NT2/D1 (cell line): ENCODE measurements around the gene SLC25A6.
"Not testable (repeated sequence)": the region's sequence is repeated elsewhere in the genome, so short reads cannot be mapped to it uniquely, and the experiment has no call there.

Experiments used
- DNase-seq: peaks from one replicate; pipeline ENCODE4 v3.0.0-alpha.2; 2011; ENCODE audit warnings: low read depth, low spot score
- H3K27me3 ChIP-seq: 2 replicates; pipeline ENCODE4 v1.6.0; 2011; ENCODE audit warnings: mild to moderate bottlenecking; ENCODE audit not compliant: insufficient read length, insufficient read depth
- H3K36me3 ChIP-seq: 2 replicates; pipeline ENCODE4 v1.6.1; 2011; ENCODE audit warnings: mild to moderate bottlenecking, low read length, mixed read lengths; ENCODE audit not compliant: insufficient read depth, insufficient read length
- H3K4me1 ChIP-seq: 2 replicates; pipeline ENCODE4 v1.5.1; 2011; ENCODE audit not compliant: insufficient read depth, insufficient read length
- H3K4me3 ChIP-seq: 2 replicates; pipeline ENCODE4 v1.5.1; 2011; ENCODE audit warnings: low read depth; ENCODE audit not compliant: insufficient read length
- H3K9ac ChIP-seq: 2 replicates; pipeline ENCODE4 v1.6.0; 2011; ENCODE audit warnings: low read depth; ENCODE audit not compliant: insufficient read length
- H3K9me3 ChIP-seq: 2 replicates; pipeline ENCODE4 v1.5.1; 2011; ENCODE audit warnings: mild to moderate bottlenecking, low read length; ENCODE audit not compliant: insufficient read depth
- SUZ12 ChIP-seq: IDR thresholded peaks from 2 replicates; pipeline ENCODE4 v1.6.1; 2011; ENCODE audit not compliant: insufficient read length, insufficient read depth; ENCODE audit errors: extremely low read depth
- YY1 ChIP-seq: IDR thresholded peaks from 2 replicates; pipeline ENCODE4 v1.6.1; 2011; ENCODE audit not compliant: insufficient read length, insufficient read depth
- ZNF274 ChIP-seq: IDR thresholded peaks from 2 replicates; pipeline ENCODE4 v1.6.1; 2011; ENCODE audit warnings: mild to moderate bottlenecking, low read depth, low read length

SLC25A6 gene

GRCh38 chrX:1418901-1419544 lies 27.1 kb upstream of the SLC25A6 start:
- Histone ChIP-seq H3K9me3 (no peaks in the 10 kb centered on the region), H3K9ac (peak overlapping the region; percentile 17), H3K36me3 (peaks cover 57% of the 10 kb centered on the region), H3K27me3 (no peaks in the 10 kb centered on the region), H3K4me3 (no peak overlapping the region), H3K4me1 (peaks cover 9% of the 10 kb centered on the region)
- TF ChIP-seq SUZ12 (no peak), ZNF274 (no peak), YY1 (no peak)
- DNase-seq, result no peak

- H3K4me1 ChIP-seq, result peaks cover 9% of the 10 kb centered on the region
Measured at GRCh38 chrX:1417921-1418771, 26.2 kb upstream of the SLC25A6 start.

GRCh38 chrX:1416965-1417760 lies 25.2 kb upstream of the SLC25A6 start:
- no peaks in the 10 kb centered on the region for H3K9me3 ChIP-seq
- H3K36me3 ChIP-seq, result peaks cover 70% of the 10 kb centered on the region
- H3K9ac ChIP-seq, result no peak overlapping the region
- no peak overlapping the region for H3K4me3 ChIP-seq
- peaks cover 9% of the 10 kb centered on the region for H3K4me1 ChIP-seq
- no peaks in the 10 kb centered on the region for H3K27me3 ChIP-seq
- no peak for TF ChIP-seq YY1
- no peak for TF ChIP-seq ZNF274
- TF ChIP-seq SUZ12, result no peak
- DNase-seq, result no peak

More at GRCh38 chrX:1417921-1418771, 26.2 kb upstream of the SLC25A6 start:
- no peaks in the 10 kb centered on the region for H3K9me3 ChIP-seq
- DNase-seq, result no peak
- H3K9ac ChIP-seq, result no peak overlapping the region
- H3K36me3 ChIP-seq, result peaks cover 62% of the 10 kb centered on the region
- no peaks in the 10 kb centered on the region for H3K27me3 ChIP-seq
- H3K4me3 ChIP-seq, result no peak overlapping the region
- TF ChIP-seq ZNF274 (no peak), YY1 (no peak), SUZ12 (no peak)

DNA sequence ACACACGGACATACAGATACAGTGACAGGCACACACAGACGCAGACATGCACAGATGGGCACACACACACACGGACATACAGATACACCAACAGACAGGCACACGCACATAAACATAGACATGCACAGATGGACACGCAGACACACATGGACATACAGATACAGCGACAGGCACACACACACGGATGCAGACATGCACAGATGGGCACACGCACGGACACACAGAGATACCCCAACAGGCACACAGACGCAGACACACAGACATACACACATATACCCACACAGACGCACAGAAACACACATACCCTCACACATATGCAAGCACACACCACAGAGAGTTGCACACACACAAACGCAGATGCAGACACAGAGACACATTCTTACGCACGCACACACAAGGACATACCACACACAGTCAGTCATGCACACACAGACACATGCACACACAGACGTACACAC lies 24.4 kb upstream of the SLC25A6 start:
- no peak overlapping the region for H3K9ac ChIP-seq
- DNase-seq, result no peak
- peaks cover 72% of the 10 kb centered on the region for H3K36me3 ChIP-seq
- peaks cover 9% of the 10 kb centered on the region for H3K4me1 ChIP-seq
- no peaks in the 10 kb centered on the region for H3K9me3 ChIP-seq
- no peaks in the 10 kb centered on the region for H3K27me3 ChIP-seq
- no peak overlapping the region for H3K4me3 ChIP-seq
- no peak for TF ChIP-seq ZNF274
- TF ChIP-seq YY1, result no peak

DNA sequence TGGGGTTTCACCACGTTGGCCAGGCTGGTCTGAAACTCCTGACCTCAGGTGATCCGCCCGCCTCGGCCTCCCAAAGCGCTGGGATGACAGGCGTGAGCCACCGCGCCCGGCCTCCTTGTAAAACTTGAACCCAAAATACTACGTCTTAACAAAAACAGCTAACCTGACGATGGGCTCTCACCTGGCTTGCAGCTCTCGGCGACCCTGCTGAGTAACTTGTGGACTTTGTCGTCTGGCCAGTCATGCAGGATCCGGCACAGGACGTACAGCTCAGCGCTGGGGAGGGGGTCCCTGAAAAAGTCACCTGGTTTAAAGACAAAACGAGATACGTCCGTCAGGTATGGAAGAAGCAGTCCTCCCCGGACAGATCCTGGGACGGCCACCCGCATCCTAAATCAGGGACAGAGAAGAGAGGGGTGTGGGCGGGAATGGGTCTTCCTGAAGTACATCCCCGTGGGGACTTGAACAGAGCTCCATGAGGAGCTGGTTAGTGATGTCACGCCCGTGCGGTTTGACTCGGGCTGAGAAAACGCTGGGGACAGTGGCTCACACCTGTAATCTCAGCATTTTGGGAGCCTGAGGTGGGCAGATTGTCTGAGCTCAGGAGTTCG lies 20.7 kb upstream of the SLC25A6 start:
- Histone ChIP-seq H3K9ac (no peak overlapping the region), H3K36me3 (peaks cover 62% of the 10 kb centered on the region), H3K4me1 (no peaks in the 10 kb centered on the region), H3K4me3 (no peak overlapping the region), H3K27me3 (no peaks in the 10 kb centered on the region), H3K9me3 (no peaks in the 10 kb centered on the region)
- DNase-seq, result no peak
- no peak for TF ChIP-seq YY1
- TF ChIP-seq ZNF274, result no peak
- no peak for TF ChIP-seq SUZ12

- H3K27me3 ChIP-seq, result no peaks in the 10 kb centered on the region
- peaks cover 62% of the 10 kb centered on the region for H3K36me3 ChIP-seq
- H3K9ac ChIP-seq, result no peak overlapping the region
- no peaks in the 10 kb centered on the region for H3K9me3 ChIP-seq
- no peaks in the 10 kb centered on the region for H3K4me1 ChIP-seq
- H3K4me3 ChIP-seq, result no peak overlapping the region
- no peak for DNase-seq
- TF ChIP-seq ZNF274 (no peak), SUZ12 (no peak), YY1 (no peak)
Measured at GRCh38 chrX:1411326-1411725, 19.4 kb upstream of the SLC25A6 start.

DNA sequence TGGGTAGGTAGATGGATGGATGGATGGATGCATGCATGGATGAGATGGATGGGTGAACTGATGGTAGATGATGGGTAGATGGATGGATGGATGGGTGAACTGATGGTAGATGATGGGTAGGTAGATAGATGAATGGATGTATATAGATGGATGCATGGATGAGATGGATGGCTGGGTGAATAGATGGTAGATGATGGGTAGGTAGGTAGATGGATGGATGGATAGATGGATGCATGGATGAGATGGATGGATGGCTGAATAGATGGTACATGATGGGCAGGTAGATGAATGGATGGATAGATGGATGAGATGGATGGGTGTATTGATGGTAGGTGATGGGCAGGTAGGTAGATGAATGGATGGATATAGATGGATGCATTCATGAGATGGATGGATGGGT lies 15.1 kb upstream of the SLC25A6 start:
- H3K4me3 ChIP-seq, result no peak overlapping the region
- no peak overlapping the region for H3K9ac ChIP-seq
- H3K4me1 ChIP-seq, result peaks cover 2% of the 10 kb centered on the region
- no peaks in the 10 kb centered on the region for H3K9me3 ChIP-seq
- TF ChIP-seq ZNF274 (no peak), SUZ12 (no peak), YY1 (no peak)
- no peaks in the 10 kb centered on the region for H3K27me3 ChIP-seq
- no peak for DNase-seq
- H3K36me3 ChIP-seq, result peaks cover 68% of the 10 kb centered on the region

GRCh38 chrX:1405769-1406168 lies 13.9 kb upstream of the SLC25A6 start:
- DNase-seq, H3K4me1 ChIP-seq, H3K9ac ChIP-seq, H3K4me3 ChIP-seq, H3K27me3 ChIP-seq, H3K9me3 ChIP-seq: not testable (repeated sequence)
- peaks cover 70% of the 10 kb centered on the region for H3K36me3 ChIP-seq

DNA sequence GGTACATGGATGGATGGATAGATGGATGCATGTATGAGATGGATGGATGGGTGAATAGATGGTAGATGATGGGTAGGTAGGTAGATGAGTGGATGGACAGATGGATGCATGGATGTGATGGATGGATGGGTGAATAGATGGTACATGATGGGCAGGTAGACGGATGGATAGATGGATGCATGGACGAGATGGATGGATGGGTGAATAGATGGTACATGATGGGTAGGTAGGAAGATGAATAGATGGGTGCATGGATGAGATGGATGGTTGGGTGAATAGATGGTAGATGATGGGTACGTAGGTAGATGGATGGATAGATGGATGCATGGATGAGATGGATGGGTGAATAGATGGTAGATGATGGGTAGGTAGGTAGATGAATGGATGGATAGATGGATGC lies 12.0 kb upstream of the SLC25A6 start:
- not testable (repeated sequence) for DNase-seq, H3K27me3 ChIP-seq, H3K4me3 ChIP-seq, H3K9me3 ChIP-seq, H3K9ac ChIP-seq
- peaks cover 87% of the 10 kb centered on the region for H3K36me3 ChIP-seq
- H3K4me1 ChIP-seq, result peaks cover 13% of the 10 kb centered on the region
